ENCODE measurements around the gene MMUT.

GRCh38 chr6:49423817-49424216 lies 39.2 kb downstream of the MMUT start:
- TF ChIP-seq CTCF (IDR thresholded peaks at IDR 0.05 in 2 of 3, conservative IDR thresholded peaks at IDR 0.05 in 1 of 3; ENCODE audit: borderline replicate concordance in 1 of 3, insufficient read depth in 1 of 3, low read depth in 2 of 3, low read length in 2 of 3), result peak; percentile 9 to 49 (median 31); a peak in 3 of 6 replicates
- no peak for TF ChIP-seq ZNF274 (IDR thresholded peaks at IDR 0.05; ENCODE audit: low read depth, low read length)
- no peak for TF ChIP-seq POLR2A (IDR thresholded peaks at IDR 0.05; ENCODE audit: borderline replicate concordance, extremely low read depth, insufficient read depth, insufficient read length)
- no peak for TF ChIP-seq CBX3 (IDR thresholded peaks at IDR 0.05; ENCODE audit: low read depth)
- TF ChIP-seq SRF (IDR thresholded peaks at IDR 0.05; ENCODE audit: low read depth), result no peak
- TF ChIP-seq EZH2phosphoT487 (IDR thresholded peaks at IDR 0.05; ENCODE audit: borderline replicate concordance), result no peak
- TF ChIP-seq YY1 (IDR thresholded peaks at IDR 0.05; ENCODE audit: extremely low read depth, insufficient replicate concordance, low read depth, low read length), result no peak
- TF ChIP-seq MAX (IDR thresholded peaks at IDR 0.05), result no peak
- TF ChIP-seq CEBPB (IDR thresholded peaks at IDR 0.05; ENCODE audit: low read depth), result no peak
- TF ChIP-seq EZH2 (IDR thresholded peaks at IDR 0.05), result no peak
- no peak for TF ChIP-seq JUND (IDR thresholded peaks at IDR 0.05)
- TF ChIP-seq EGR1 (IDR thresholded peaks at IDR 0.05; ENCODE audit: low read depth), result no peak
- TF ChIP-seq REST (IDR thresholded peaks at IDR 0.05; ENCODE audit: low read depth), result no peak
- no peak for TF ChIP-seq POLR2AphosphoS5 (IDR thresholded peaks at IDR 0.05; ENCODE audit: low read depth, low read length)

Measured in HCT116 (cell line).